Measurements from ENCODE around the gene YEATS4.

YEATS4 gene

DNA sequence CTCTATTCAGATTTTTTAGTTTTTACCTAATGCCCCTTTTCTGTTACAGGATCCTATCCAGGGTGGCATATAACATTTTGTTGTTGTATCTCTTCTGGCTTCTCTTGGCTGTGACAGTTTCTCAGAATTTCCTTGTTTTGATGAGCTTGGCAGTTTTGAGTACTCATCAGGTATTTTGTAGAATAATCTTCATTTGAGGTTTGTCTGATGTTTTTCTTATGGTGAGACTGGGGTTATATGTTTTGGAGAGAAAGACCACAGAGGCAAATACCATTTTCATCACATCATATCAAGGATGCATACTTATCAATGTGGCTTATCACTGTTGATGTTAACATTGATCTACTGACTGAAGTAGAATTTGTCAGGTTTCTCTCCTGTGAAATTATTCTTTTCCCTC lies 25.4 kb upstream of the YEATS4 start:
- TF ChIP-seq, protein P1, sequence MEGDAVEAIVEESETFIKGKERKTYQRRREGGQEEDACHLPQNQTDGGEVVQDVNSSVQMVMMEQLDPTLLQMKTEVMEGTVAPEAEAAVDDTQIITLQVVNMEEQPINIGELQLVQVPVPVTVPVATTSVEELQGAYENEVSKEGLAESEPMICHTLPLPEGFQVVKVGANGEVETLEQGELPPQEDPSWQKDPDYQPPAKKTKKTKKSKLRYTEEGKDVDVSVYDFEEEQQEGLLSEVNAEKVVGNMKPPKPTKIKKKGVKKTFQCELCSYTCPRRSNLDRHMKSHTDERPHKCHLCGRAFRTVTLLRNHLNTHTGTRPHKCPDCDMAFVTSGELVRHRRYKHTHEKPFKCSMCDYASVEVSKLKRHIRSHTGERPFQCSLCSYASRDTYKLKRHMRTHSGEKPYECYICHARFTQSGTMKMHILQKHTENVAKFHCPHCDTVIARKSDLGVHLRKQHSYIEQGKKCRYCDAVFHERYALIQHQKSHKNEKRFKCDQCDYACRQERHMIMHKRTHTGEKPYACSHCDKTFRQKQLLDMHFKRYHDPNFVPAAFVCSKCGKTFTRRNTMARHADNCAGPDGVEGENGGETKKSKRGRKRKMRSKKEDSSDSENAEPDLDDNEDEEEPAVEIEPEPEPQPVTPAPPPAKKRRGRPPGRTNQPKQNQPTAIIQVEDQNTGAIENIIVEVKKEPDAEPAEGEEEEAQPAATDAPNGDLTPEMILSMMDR (IDR thresholded peaks at IDR 0.05; ENCODE audit: extremely low read depth, missing control alignments), result no peak
- DNase-seq (ENCODE audit: low spot score), result no peak

DNA sequence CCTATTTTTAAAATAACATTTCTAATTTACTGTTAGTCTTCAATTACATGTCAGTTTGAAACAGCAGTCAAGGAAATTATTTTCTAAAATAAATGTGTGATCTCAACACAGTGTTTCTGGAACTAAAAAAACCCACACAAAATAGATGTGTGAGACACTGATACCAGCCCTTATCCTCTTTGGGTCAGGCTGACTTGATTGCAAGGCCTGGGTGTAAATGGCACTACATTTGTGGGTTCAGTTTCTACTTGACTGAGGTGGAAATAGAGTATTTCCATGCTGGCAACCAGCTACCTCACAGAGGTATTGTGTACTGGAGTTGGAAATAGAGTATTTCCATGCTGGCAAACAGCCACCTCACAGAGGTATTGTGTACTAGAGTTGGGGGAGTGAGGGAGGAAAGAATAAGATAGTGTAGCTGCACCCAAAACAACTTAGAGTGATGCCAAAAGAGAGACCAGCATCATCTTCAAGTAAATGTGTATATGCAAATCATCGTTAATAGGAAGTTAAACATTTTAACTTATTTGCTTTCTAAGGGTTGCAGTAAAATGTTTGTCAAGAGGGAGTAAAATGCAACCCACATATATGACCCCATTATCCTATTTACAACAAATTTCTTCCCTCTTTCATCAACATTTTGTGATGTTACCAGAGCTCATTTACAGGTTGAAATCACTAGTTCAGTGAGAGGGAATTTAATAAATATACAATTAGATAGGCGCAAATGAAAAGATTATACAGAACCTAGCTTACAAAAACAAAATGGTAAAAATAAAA lies 22.0 kb upstream of the YEATS4 start:
- TF ChIP-seq, protein P1 (IDR thresholded peaks at IDR 0.05; ENCODE audit: extremely low read depth, missing control alignments), result no peak
- no peak for DNase-seq (ENCODE audit: low spot score)

DNA sequence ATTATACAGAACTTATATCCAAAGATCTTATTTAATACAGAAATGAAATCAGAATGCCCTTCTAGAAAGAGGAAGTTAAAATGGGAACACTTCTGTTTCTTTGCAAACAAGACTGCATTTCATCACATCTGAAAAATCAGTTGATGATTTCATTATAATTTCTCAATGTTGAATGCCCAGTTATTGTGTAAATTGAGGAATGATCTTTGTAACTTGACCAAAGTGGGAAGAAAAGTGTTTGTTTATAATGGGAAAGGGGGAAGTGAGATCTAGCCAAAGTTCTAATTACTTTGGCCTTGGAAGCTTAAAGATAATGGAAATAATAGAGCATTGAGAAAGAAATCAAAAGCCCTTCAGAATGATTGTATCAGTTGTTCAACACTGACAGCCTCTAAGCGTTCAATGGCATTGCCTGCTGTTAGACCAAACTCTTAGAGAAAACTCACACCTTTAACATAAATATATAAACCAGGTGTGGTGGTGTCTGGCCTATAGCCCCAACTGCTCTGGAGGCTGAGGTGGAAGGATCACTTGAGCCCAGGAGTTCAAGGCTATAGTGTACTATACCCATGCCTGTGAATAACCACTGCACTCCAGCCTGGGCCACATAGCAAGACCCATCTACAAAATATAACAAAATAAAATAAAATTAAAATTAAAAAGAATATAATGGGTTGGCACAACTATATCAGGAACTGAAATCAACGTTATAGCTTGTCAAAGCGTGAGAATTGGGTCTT lies 21.3 kb upstream of the YEATS4 start:
- no peak for DNase-seq (ENCODE audit: low spot score)
- TF ChIP-seq, protein P1 (IDR thresholded peaks at IDR 0.05; ENCODE audit: extremely low read depth, missing control alignments), result no peak

DNA sequence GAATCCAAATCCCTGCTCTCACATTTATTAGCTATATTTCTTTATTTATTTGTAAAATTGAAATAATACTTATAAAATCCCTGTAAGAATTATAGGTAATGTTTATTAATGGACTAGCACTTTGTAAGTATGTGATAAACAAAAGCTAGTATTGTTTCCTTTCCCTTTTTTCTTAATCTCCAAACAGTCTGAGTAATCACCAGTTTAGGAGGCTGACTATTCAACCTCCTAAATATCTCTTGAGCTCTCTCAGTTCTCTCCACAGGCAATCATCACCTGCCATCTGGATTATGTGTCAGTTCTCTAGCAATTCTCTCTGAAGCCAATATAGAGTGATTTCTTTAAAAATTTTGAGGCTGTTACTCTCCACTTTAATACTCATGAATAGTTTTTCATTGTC lies 20.6 kb upstream of the YEATS4 start:
- TF ChIP-seq, protein P1 (IDR thresholded peaks at IDR 0.05; ENCODE audit: extremely low read depth, missing control alignments), result no peak
- DNase-seq (ENCODE audit: low spot score), result no peak

DNA sequence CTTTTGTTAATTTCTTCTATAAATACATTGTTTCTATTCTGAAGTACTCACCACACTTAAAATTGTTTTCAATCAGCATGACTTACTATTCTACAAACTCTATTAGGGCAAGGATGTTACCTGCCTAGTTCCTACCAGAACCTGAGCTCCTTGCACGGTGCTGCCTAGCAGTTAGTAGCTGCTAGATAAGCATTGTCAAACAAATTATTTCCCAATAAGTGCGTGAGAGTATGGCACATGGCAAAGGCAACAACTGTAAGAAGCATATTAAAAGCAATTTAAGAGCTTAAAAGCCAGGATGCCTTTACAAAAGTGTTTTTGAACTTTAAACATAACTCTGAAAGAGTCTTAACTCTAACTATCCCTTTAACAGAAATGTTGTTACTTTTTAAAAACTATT lies 19.5 kb upstream of the YEATS4 start:
- no peak for DNase-seq (ENCODE audit: low spot score)
- TF ChIP-seq, protein P1 (IDR thresholded peaks at IDR 0.05; ENCODE audit: extremely low read depth, missing control alignments), result no peak

DNA sequence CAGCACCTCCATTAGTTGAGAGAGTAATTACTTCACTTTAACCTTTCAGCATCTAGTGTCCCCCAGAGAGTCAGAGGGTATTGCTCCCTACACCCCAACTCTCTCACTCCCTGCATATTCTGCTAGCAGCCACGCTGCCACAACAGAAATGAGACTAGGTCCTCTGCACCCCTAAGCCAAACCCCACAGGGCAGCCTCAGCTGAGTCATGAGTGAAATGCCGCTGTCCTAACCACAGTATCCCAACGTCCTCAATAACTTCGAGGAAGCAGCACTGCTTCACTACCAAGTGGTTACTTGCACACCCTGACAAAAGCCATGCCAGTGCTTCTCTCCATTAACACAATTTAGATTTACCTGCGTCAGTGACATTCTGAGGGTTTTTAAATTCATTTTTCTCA lies 18.2 kb upstream of the YEATS4 start:
- TF ChIP-seq, protein P1 (IDR thresholded peaks at IDR 0.05; ENCODE audit: extremely low read depth, missing control alignments), result no peak
- DNase-seq (ENCODE audit: low spot score), result no peak

DNA sequence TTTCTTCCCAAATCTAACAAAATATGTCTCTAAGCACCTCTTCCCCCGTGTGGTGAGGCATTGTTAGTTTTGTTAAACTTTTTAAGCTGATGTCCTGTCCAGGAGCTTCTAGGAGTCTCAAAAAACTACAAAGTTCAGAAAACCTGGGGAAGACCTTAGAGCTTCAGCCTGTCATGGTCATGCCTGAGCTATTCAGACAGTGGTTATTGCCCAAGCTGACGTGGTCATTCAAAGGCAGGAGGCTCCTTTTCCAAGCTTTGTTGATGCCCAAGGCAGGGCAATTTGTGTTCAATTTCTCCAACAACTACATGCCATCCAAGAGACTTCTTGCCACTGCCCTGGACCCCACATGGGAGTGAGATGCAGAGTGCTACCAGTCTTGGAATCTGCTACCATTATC lies 17.1 kb upstream of the YEATS4 start:
- DNase-seq (ENCODE audit: low spot score), result no peak
- TF ChIP-seq, protein P1 (IDR thresholded peaks at IDR 0.05; ENCODE audit: extremely low read depth, missing control alignments), result no peak

Measured in GM20000 (cell line).